ENCODE data around the gene APMAP. TPM values are rescaled to one million over a fixed set of nuclear protein-coding genes. Genes with fewer than 3 reads are reported as not detected.

APMAP gene
- total RNA-seq, 1 donor from 2014 or later: 29.7 TPM

- peaks cover 4% of the 10 kb centered on the region for H3K4me1 ChIP-seq
- no peak for DNase-seq (ENCODE audit: extremely low spot score in 2 of 2)
- intact Hi-C loops (cut with DNase I): loop anchor here (5.0 kb wide), 1 partner anchor 614 kb away; no protein-coding TSS in a partner anchor
These were observed 76.7 kb downstream of the APMAP start for GRCh38 chr20:24915892-24916291.

GRCh38 chr20:24915440-24915839 is 77.1 kb downstream of the APMAP start:
- Histone ChIP-seq H3K36me3 (no peaks in the 10 kb centered on the region), H3K27ac (no peak overlapping the region), H3K9me3 (no peaks in the 10 kb centered on the region), H3K4me3 (no peak overlapping the region), H3K4me1 (peaks cover 4% of the 10 kb centered on the region), H3K27me3 (no peaks in the 10 kb centered on the region)
- DNase-seq (ENCODE audit: extremely low spot score in 2 of 2): no peak
- TF ChIP-seq, protein P1, sequence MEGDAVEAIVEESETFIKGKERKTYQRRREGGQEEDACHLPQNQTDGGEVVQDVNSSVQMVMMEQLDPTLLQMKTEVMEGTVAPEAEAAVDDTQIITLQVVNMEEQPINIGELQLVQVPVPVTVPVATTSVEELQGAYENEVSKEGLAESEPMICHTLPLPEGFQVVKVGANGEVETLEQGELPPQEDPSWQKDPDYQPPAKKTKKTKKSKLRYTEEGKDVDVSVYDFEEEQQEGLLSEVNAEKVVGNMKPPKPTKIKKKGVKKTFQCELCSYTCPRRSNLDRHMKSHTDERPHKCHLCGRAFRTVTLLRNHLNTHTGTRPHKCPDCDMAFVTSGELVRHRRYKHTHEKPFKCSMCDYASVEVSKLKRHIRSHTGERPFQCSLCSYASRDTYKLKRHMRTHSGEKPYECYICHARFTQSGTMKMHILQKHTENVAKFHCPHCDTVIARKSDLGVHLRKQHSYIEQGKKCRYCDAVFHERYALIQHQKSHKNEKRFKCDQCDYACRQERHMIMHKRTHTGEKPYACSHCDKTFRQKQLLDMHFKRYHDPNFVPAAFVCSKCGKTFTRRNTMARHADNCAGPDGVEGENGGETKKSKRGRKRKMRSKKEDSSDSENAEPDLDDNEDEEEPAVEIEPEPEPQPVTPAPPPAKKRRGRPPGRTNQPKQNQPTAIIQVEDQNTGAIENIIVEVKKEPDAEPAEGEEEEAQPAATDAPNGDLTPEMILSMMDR (IDR thresholded peaks at IDR 0.05): no peak
- TF ChIP-seq POLR2A (IDR thresholded peaks at IDR 0.05) (no peak), POLR2AphosphoS5 (IDR thresholded peaks at IDR 0.05; ENCODE audit: insufficient read depth in 1 of 2, low read depth in 1 of 2) (no peak)
- intact Hi-C loops (cut with DNase I): loop anchor here (5.0 kb wide), 1 partner anchor 613 kb away; no protein-coding TSS in a partner anchor

More at GRCh38 chr20:24915892-24916291, 76.7 kb downstream of the APMAP start:
- H3K36me3 ChIP-seq: no peaks in the 10 kb centered on the region
- no peaks in the 10 kb centered on the region for H3K27me3 ChIP-seq
- no peak overlapping the region for H3K4me3 ChIP-seq
- TF ChIP-seq POLR2AphosphoS5 (IDR thresholded peaks at IDR 0.05; ENCODE audit: insufficient read depth in 1 of 2, low read depth in 1 of 2): no peak
- TF ChIP-seq, protein P1 (IDR thresholded peaks at IDR 0.05): no peak
- TF ChIP-seq POLR2A (IDR thresholded peaks at IDR 0.05): no peak
- H3K27ac ChIP-seq: no peak overlapping the region
- H3K9me3 ChIP-seq: no peaks in the 10 kb centered on the region

GRCh38 chr20:24914388-24915241 is 77.9 kb downstream of the APMAP start:
- H3K4me3 ChIP-seq: no peak overlapping the region
- no peak overlapping the region for H3K27ac ChIP-seq
- no peaks in the 10 kb centered on the region for H3K36me3 ChIP-seq
- no peaks in the 10 kb centered on the region for H3K27me3 ChIP-seq
- intact Hi-C loops (cut with DNase I): loop anchor here (5.0 kb wide), 2 partner anchors 427 to 612 kb away; no protein-coding TSS in a partner anchor
- no peak for DNase-seq (ENCODE audit: extremely low spot score in 2 of 2)
- no peaks in the 10 kb centered on the region for H3K9me3 ChIP-seq
- TF ChIP-seq, protein P1 (IDR thresholded peaks at IDR 0.05): no peak
- TF ChIP-seq POLR2AphosphoS5 (IDR thresholded peaks at IDR 0.05; ENCODE audit: insufficient read depth in 1 of 2, low read depth in 1 of 2) (no peak), POLR2A (IDR thresholded peaks at IDR 0.05) (no peak)
- peaks cover 4% of the 10 kb centered on the region for H3K4me1 ChIP-seq

DNA sequence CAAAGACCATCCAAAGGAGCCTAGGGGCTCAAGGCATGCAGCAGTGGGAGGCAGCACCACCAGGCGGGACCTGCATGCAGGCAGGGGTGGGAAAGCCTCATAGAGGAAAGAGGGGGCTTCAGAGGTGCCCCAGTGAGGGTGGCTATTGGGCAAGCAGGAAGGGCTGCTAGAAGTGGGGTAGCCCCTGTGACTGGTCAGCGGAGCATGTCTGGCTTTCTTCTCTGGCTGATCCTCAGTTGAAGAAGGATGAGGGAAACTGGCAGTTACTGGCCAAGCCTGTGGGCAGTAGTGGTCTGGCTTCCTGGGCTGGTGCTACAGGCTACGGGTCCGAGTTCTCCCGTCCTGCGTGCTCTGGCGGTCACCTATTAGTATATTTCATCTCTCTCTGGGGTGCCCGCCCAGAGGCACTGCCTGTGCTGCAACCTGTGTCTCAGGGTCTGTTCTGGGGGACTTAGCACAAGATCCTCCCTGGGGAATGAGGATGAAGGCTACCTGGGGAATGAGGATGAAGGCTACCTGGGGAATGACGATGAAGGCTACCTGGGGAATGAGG is 79.4 kb downstream of the APMAP start:
- Histone ChIP-seq H3K9me3 (peaks cover 3% of the 10 kb centered on the region), H3K27me3 (no peaks in the 10 kb centered on the region), H3K36me3 (no peaks in the 10 kb centered on the region), H3K27ac (no peak overlapping the region), H3K4me1 (no peaks in the 10 kb centered on the region), H3K4me3 (no peak overlapping the region)
- TF ChIP-seq, protein P1 (IDR thresholded peaks at IDR 0.05): no peak
- TF ChIP-seq POLR2AphosphoS5 (IDR thresholded peaks at IDR 0.05; ENCODE audit: insufficient read depth in 1 of 2, low read depth in 1 of 2) (no peak), POLR2A (IDR thresholded peaks at IDR 0.05) (no peak)
- DNase-seq (ENCODE audit: extremely low spot score in 2 of 2): peak in 1 of 2 donors; percentile 77
- intact Hi-C loops (cut with DNase I): loop anchor here (5.0 kb wide), 1 partner anchor 426 kb away; no protein-coding TSS in a partner anchor

Small RNA genes within 50 kb of the gene (small RNA-seq; reads per million reads assigned to genes)
- gene RNU6-1257P: not detected

Other genes with a start within 250 kb of the APMAP start
- gene CST7, start 43.5 kb downstream of the APMAP start, total RNA-seq: 3.7 TPM
- gene ACSS1, start 65.4 kb upstream of the APMAP start, total RNA-seq: 26.3 TPM
- not detected for gene VSX1, start 89.4 kb upstream of the APMAP start, total RNA-seq
- 51.3 TPM for gene ENTPD6, start 203.0 kb upstream of the APMAP start, total RNA-seq